Skeletal muscle tissue (tissue), 4 donors: ENCODE measurements around the gene MORN5. TPM values are rescaled to one million over a fixed set of nuclear protein-coding genes. Genes with fewer than 3 reads are reported as not detected.
A peak's percentile ranks its signal among the peaks of the same experiment; 100 is the strongest.

ENCODE experiments used
- H3K27ac ChIP-seq: one replicate; pipeline ENCODE4 v1.7.0; 2013; ENCODE audit warnings: mild to moderate bottlenecking, low read depth, low read length, inconsistent platforms
- H3K27me3 ChIP-seq, 3 donors: one replicate each; pipeline ENCODE4 v1.7.0; 2013; ENCODE audit warnings: low read length in 3 of 3; ENCODE audit not compliant: control insufficient read depth in 3 of 3, insufficient read depth in 3 of 3
- H3K36me3 ChIP-seq, 3 donors: one replicate each; pipeline ENCODE4 v1.7.0; 2013; ENCODE audit warnings: low read length in 3 of 3; ENCODE audit not compliant: control insufficient read depth in 3 of 3, insufficient read depth in 3 of 3
- H3K4me1 ChIP-seq, 3 donors: one replicate each; pipeline ENCODE4 v1.7.0; 2013; ENCODE audit warnings: low read length in 3 of 3, mild to moderate bottlenecking in 3 of 3; ENCODE audit not compliant: control insufficient read depth in 3 of 3, insufficient read depth in 3 of 3
- H3K4me3 ChIP-seq, 3 donors: one replicate each; pipeline ENCODE4 v1.7.0; 2013; ENCODE audit warnings: low read length in 3 of 3
- H3K9ac ChIP-seq, 3 donors: one replicate each; pipeline ENCODE4 v1.7.0; 2013; ENCODE audit warnings: low read length in 3 of 3, mild to moderate bottlenecking in 3 of 3, moderate library complexity in 2 of 3, low read depth in 1 of 3
- H3K9me3 ChIP-seq, 3 donors: one replicate each; pipeline ENCODE4 v1.7.0; 2013; ENCODE audit warnings: low read length in 3 of 3; ENCODE audit not compliant: control insufficient read depth in 3 of 3
- total RNA-seq: library from RNA; depleted of rRNA; stranded (reverse); fragments of >200 nt; gene quantifications from one replicate; pipeline ENCODE4 v1.2.3, GENCODE V29; 2014
- donor health status: Osteomylitis.

MORN5 gene
- total RNA-seq, 1 donor from 2014 or later, result not detected

GRCh38 chr9:122141671-122142070 is 18.0 kb upstream of the MORN5 start:
- peaks cover 0 to 3% (median 2%) of the 10 kb centered on the region in 3 donors for H3K4me1 ChIP-seq
- H3K4me3 ChIP-seq, result no peak overlapping the region
- H3K27me3 ChIP-seq, result no peaks in the 10 kb centered on the region
- no peak overlapping the region for H3K9ac ChIP-seq
- peak overlapping the region; percentile 26 for H3K27ac ChIP-seq
- H3K36me3 ChIP-seq, result peaks cover 24 to 35% (median 34%) of the 10 kb centered on the region in 3 donors
- H3K9me3 ChIP-seq, result no peaks in the 10 kb centered on the region

DNA sequence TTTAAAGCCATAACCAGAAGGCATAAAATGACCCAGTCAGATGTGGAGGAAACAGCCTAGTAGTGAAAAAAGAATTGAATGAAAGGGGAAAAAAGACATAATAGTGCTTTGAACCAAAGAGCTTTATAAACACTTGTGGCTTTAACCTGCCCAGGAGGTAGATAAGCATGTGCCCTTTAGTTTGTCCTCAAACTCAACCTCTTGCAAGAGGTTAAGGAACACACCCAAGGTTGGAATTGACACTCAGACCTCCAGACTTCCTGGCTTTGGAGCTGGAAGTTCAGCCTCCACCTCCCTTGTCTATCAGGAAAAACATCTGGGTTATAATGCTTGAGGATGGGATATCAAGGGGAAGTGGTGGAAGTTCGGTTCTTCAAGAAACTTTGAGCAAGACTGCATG is 16.4 kb upstream of the MORN5 start:
- H3K4me1 ChIP-seq, result peaks cover 0 to 3% (median 2%) of the 10 kb centered on the region in 3 donors
- H3K9ac ChIP-seq, result no peak overlapping the region
- peaks cover 34 to 46% (median 40%) of the 10 kb centered on the region in 3 donors for H3K36me3 ChIP-seq
- H3K9me3 ChIP-seq, result no peaks in the 10 kb centered on the region
- H3K4me3 ChIP-seq, result no peak overlapping the region
- H3K27ac ChIP-seq, result no peak overlapping the region
- H3K27me3 ChIP-seq, result no peaks in the 10 kb centered on the region

- no peak overlapping the region for H3K9ac ChIP-seq
- peaks cover 34 to 51% (median 40%) of the 10 kb centered on the region in 3 donors for H3K36me3 ChIP-seq
- H3K9me3 ChIP-seq, result no peaks in the 10 kb centered on the region
- no peak overlapping the region for H3K4me3 ChIP-seq
- H3K27me3 ChIP-seq, result no peaks in the 10 kb centered on the region
- H3K27ac ChIP-seq, result no peak overlapping the region
- H3K4me1 ChIP-seq, result peaks cover 0 to 3% (median 2%) of the 10 kb centered on the region in 3 donors
Measured at GRCh38 chr9:122143876-122144405, 15.8 kb upstream of the MORN5 start.

GRCh38 chr9:122144836-122145591 is 14.7 kb upstream of the MORN5 start:
- Histone ChIP-seq H3K9ac (no peak overlapping the region), H3K27ac (no peak overlapping the region), H3K36me3 (peaks cover 34 to 55% (median 40%) of the 10 kb centered on the region in 3 donors), H3K9me3 (no peaks in the 10 kb centered on the region), H3K4me1 (peaks cover 0 to 3% (median 2%) of the 10 kb centered on the region in 3 donors), H3K4me3 (no peak overlapping the region), H3K27me3 (no peaks in the 10 kb centered on the region)

DNA sequence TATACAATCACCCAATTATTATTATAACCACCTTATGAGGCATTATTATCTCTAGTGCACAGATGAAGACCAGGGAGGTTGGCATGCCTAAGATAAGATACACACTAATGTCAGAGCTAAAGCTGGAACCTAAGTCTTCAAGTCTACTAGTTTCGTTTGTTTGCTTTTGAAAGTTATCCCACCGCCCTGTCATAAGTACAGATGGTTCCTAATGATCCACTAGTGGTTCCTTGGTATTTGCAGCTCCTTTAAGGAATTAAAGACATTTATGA is 14.2 kb upstream of the MORN5 start:
- H3K36me3 ChIP-seq, result peaks cover 34 to 56% (median 40%) of the 10 kb centered on the region in 3 donors

DNA sequence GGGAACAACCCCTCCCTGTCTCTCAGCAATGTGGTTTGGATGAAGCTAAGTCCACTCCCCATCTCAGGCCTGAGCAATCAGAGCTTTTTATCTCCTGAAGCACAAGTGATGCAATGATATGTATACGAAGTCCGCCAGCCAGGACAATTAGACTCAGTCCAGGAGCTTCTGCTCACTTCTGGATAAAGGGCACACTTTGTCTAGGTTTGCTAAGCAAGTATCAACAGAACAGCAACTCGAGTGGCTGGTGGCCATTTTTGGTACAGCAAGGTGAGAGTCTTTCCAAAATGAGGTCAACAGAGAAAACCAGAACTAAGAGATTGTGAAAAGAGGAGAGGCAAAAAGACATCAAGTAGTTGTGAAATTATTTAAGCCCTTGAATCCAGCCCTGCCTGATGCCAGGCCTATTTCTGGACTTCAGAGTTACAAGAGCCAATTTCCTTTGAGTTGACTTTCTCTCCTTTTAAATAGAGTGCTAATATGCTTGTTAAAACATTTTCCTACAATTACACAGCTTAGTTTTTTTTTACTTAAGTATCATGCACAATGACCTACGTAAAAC is 8.4 kb upstream of the MORN5 start:
- Histone ChIP-seq H3K27me3 (no peaks in the 10 kb centered on the region), H3K27ac (peak overlapping the region; percentile 4)

More for the DNA sequence above, 14.2 kb upstream of the MORN5 start:
- H3K27me3 ChIP-seq, result no peaks in the 10 kb centered on the region
- no peaks in the 10 kb centered on the region for H3K9me3 ChIP-seq
- peaks cover 0 to 2% (median 2%) of the 10 kb centered on the region in 3 donors for H3K4me1 ChIP-seq
- H3K27ac ChIP-seq, result no peak overlapping the region
- H3K4me3 ChIP-seq, result no peak overlapping the region
- H3K9ac ChIP-seq, result no peak overlapping the region

GRCh38 chr9:122155796-122156195 is 3.9 kb upstream of the MORN5 start:
- H3K27me3 ChIP-seq, result no peaks in the 10 kb centered on the region
- H3K27ac ChIP-seq, result no peak overlapping the region
- peaks cover 0 to 6% (median 2%) of the 10 kb centered on the region in 3 donors for H3K36me3 ChIP-seq
- no peak overlapping the region for H3K9ac ChIP-seq
- H3K4me3 ChIP-seq, result no peak overlapping the region
- peaks cover 26 to 32% (median 28%) of the 10 kb centered on the region in 3 donors for H3K4me1 ChIP-seq
- H3K9me3 ChIP-seq, result no peaks in the 10 kb centered on the region

More for the DNA sequence above, 8.4 kb upstream of the MORN5 start:
- Histone ChIP-seq H3K36me3 (peaks cover 8 to 30% (median 12%) of the 10 kb centered on the region in 3 donors), H3K9ac (no peak overlapping the region), H3K9me3 (no peaks in the 10 kb centered on the region), H3K4me1 (peaks cover 17 to 22% (median 18%) of the 10 kb centered on the region in 3 donors), H3K4me3 (no peak overlapping the region)

GRCh38 chr9:122158202-122158601 is 1.5 kb upstream of the MORN5 start:
- H3K9me3 ChIP-seq, result no peaks in the 10 kb centered on the region
- H3K27me3 ChIP-seq, result no peaks in the 10 kb centered on the region
- no peak overlapping the region for H3K9ac ChIP-seq
- no peak overlapping the region for H3K27ac ChIP-seq
- H3K36me3 ChIP-seq, result peaks cover 0 to 2% (median 2%) of the 10 kb centered on the region in 3 donors
- peaks cover 14 to 19% (median 15%) of the 10 kb centered on the region in 3 donors for H3K4me1 ChIP-seq
- H3K4me3 ChIP-seq, result peak overlapping the region; percentile 49 to 65 (median 56)

DNA sequence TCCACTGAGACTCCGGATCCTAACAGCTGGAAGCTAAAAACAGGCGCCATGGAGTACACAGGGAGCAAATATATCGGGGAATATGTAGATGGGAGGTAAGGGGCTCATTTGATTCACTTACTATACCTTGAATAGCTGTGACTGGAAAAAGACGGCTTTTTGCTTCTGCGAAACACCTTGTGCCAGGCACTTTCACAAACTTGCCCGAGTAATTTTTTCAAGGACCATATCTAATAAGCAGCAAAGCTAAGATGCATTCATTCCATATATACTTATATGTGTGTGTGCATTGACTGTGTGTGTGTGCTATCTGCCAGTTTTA is 178 bp downstream of the MORN5 start:
- Histone ChIP-seq H3K27me3 (no peaks in the 10 kb centered on the region), H3K4me3 (peak overlapping the region; percentile 64 to 95 (median 93)), H3K4me1 (peaks cover 14 to 19% (median 15%) of the 10 kb centered on the region in 3 donors), H3K9ac (peak overlapping the region in 2 of 3 donors; percentile 95 to 98), H3K36me3 (peaks cover 0 to 2% (median 2%) of the 10 kb centered on the region in 3 donors), H3K27ac (no peak overlapping the region), H3K9me3 (no peaks in the 10 kb centered on the region)

DNA sequence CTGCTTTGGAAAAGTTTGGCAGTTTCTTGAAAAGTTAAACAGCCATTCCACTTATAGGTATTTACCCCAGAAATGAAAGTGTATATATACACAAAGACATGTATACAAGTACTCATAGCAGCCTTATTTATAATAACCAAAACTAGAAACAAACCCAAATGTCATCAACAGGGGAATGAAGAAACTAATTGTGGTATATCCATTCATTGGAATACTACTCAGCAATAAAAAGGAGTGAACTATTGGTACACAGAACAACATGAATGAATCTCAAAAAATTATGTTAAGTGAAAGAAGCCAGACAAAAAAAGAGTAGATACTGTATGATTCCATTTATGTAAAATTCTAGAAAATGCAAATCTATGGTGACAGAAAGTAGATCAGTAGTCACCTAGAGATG is 2.7 kb downstream of the MORN5 start:
- no peaks in the 10 kb centered on the region for H3K27me3 ChIP-seq
- no peak overlapping the region for H3K4me3 ChIP-seq
- no peak overlapping the region for H3K9ac ChIP-seq
- no peaks in the 10 kb centered on the region for H3K9me3 ChIP-seq
- H3K4me1 ChIP-seq, result peaks cover 8 to 9% (median 8%) of the 10 kb centered on the region in 3 donors
- peaks cover 0 to 2% (median 2%) of the 10 kb centered on the region in 3 donors for H3K36me3 ChIP-seq
- no peak overlapping the region for H3K27ac ChIP-seq
